MM.1S (cell line): Measurements from ENCODE around the gene LSR.
A peak's percentile ranks its signal among the peaks of the same experiment; 100 is the strongest.

Experiments used
- EZH2 ChIP-seq: fragments of 300-600 bp; sonication (generic); optimal IDR thresholded peaks from 2 replicates; pipeline ENCODE3; 2017; ENCODE audit warnings: low read depth, mild to moderate bottlenecking, antibody characterized with exemption, low read length, mixed read lengths
- TF ChIP-seq, protein P1 (sequence below): fragments of 300-600 bp; sonication (generic); IDR thresholded peaks from 2 replicates; pipeline ENCODE4 v1.5.1; 2016; ENCODE audit warnings: antibody characterized with exemption, low read length, mixed read lengths

DNA sequence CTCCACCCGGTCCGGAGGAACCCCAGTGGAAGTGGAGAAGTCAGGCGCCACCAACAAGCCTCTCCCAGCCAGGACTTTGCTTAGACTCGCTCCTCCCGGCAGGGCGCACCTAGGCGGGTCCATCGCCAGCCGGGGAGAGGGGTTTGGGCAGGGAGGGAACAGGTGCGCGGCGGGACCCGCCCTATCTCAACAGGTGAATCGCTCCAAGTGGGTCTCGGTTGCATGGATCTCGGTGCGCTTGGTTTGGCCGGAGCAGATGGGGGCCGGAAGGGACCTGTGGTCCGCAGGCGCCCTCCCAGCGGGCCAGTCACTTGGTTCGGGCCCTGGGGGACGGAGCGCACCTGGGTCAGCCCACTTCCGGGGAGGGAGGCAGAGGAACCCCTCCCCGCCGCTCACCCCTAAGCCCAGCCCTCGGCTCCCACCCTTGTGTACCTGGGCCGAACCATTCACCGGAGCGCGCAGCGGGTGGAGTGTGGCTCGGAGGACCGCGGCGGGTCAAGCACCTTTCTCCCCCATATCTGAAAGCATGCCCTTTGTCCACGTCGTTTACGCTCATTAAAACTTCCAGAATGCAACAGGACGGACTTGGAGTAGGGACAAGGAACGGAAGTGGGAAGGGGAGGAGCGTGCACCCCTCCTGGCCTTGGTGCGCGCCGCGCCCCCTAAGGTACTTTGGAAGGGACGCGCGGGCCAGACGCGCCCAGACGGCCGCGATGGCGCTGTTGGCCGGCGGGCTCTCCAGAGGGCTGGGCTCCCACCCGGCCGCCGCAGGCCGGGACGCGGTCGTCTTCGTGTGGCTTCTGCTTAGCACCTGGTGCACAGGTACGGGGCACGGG, at the start of gene LSR:
- TF ChIP-seq, protein P1, sequence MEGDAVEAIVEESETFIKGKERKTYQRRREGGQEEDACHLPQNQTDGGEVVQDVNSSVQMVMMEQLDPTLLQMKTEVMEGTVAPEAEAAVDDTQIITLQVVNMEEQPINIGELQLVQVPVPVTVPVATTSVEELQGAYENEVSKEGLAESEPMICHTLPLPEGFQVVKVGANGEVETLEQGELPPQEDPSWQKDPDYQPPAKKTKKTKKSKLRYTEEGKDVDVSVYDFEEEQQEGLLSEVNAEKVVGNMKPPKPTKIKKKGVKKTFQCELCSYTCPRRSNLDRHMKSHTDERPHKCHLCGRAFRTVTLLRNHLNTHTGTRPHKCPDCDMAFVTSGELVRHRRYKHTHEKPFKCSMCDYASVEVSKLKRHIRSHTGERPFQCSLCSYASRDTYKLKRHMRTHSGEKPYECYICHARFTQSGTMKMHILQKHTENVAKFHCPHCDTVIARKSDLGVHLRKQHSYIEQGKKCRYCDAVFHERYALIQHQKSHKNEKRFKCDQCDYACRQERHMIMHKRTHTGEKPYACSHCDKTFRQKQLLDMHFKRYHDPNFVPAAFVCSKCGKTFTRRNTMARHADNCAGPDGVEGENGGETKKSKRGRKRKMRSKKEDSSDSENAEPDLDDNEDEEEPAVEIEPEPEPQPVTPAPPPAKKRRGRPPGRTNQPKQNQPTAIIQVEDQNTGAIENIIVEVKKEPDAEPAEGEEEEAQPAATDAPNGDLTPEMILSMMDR, result 0 out of 2 replicates have a peak, but pooled peaks have one; percentile 9
- no peak for TF ChIP-seq EZH2
